ENCODE results near the gene DMRT1.
A peak's percentile ranks its signal among the peaks of the same experiment; 100 is the strongest.

The DMRT1 gene

GRCh38 chr9:1005043-1005667, 163.7 kb downstream of the DMRT1 start:
- peak; percentile 49 to 74 for DNase-seq

GRCh38 chr9:1007312-1007711, 165.8 kb downstream of the DMRT1 start:
- no peak for DNase-seq

- no peak for DNase-seq
Measured at GRCh38 chr9:1008216-1008615, 166.7 kb downstream of the DMRT1 start.

- DNase-seq = peak; percentile 89 to 94
Measured at GRCh38 chr9:1009101-1009707, 167.7 kb downstream of the DMRT1 start.

- no peak for DNase-seq
Measured at GRCh38 chr9:1013021-1013420, 171.5 kb downstream of the DMRT1 start.

- DNase-seq = no peak
Measured at GRCh38 chr9:1014225-1014624, 172.7 kb downstream of the DMRT1 start.

GRCh38 chr9:1014640-1015039, 173.1 kb downstream of the DMRT1 start:
- DNase-seq = no peak

GRCh38 chr9:1018121-1018520, 176.6 kb downstream of the DMRT1 start:
- DNase-seq = peak in 1 of 2 experiments; percentile 29
